ENCODE data around the gene MID1IP1.

GRCh38 chrX:38803243-38803587 is 2.0 kb downstream of the MID1IP1 start:
- TF ChIP-seq, protein P1, sequence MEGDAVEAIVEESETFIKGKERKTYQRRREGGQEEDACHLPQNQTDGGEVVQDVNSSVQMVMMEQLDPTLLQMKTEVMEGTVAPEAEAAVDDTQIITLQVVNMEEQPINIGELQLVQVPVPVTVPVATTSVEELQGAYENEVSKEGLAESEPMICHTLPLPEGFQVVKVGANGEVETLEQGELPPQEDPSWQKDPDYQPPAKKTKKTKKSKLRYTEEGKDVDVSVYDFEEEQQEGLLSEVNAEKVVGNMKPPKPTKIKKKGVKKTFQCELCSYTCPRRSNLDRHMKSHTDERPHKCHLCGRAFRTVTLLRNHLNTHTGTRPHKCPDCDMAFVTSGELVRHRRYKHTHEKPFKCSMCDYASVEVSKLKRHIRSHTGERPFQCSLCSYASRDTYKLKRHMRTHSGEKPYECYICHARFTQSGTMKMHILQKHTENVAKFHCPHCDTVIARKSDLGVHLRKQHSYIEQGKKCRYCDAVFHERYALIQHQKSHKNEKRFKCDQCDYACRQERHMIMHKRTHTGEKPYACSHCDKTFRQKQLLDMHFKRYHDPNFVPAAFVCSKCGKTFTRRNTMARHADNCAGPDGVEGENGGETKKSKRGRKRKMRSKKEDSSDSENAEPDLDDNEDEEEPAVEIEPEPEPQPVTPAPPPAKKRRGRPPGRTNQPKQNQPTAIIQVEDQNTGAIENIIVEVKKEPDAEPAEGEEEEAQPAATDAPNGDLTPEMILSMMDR (IDR thresholded peaks at IDR 0.05; ENCODE audit: low read length), result no peak
- TF ChIP-seq EZH2 (IDR thresholded peaks at IDR 0.05; ENCODE audit: borderline replicate concordance, low read length), result no peak
